ENCODE data around the gene MS4A15.

MS4A15 gene

GRCh38 chr11:60731586-60731985 lies 25.1 kb upstream of the MS4A15 start:
- no peaks in the 10 kb centered on the region for H3K27me3 ChIP-seq (ENCODE audit: insufficient read depth, low read length)
- no peak overlapping the region for H3K4me3 ChIP-seq (ENCODE audit: low read length)
- no peaks in the 10 kb centered on the region for H3K9me3 ChIP-seq (ENCODE audit: insufficient read depth, low read depth, low read length)
- no peak overlapping the region for H3K27ac ChIP-seq (ENCODE audit: low read length)
- H3K4me1 ChIP-seq (ENCODE audit: insufficient read depth, low read length), result no peaks in the 10 kb centered on the region
- H3K36me3 ChIP-seq (ENCODE audit: insufficient read depth, low read depth, low read length), result no peaks in the 10 kb centered on the region
- no peak overlapping the region for H3K9ac ChIP-seq (ENCODE audit: low read depth, low read length)

DNA sequence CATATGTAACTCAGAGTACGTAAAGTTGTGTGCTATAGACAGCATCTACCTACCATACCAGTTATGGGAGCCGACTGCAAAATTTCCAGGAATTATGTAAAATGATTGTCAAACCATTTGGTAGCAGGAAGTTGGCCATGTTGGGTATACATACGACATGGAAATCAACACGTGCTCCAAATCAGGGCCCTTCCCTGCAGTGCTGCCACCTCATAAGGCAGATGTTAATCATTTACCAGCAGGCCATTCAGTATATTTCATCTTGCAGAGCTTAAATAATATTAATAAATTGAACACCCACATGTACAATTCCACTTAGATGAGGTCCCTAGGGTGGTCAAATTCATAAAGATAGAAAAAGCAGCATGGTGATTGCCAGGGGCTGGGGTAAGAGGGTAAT lies 22.4 kb upstream of the MS4A15 start:
- no peak overlapping the region for H3K9ac ChIP-seq (ENCODE audit: low read depth, low read length)
- no peaks in the 10 kb centered on the region for H3K27me3 ChIP-seq (ENCODE audit: insufficient read depth, low read length)
- H3K9me3 ChIP-seq (ENCODE audit: insufficient read depth, low read depth, low read length), result no peaks in the 10 kb centered on the region
- no peak overlapping the region for H3K27ac ChIP-seq (ENCODE audit: low read length)
- no peak overlapping the region for H3K4me3 ChIP-seq (ENCODE audit: low read length)
- H3K36me3 ChIP-seq (ENCODE audit: insufficient read depth, low read depth, low read length), result no peaks in the 10 kb centered on the region
- no peaks in the 10 kb centered on the region for H3K4me1 ChIP-seq (ENCODE audit: insufficient read depth, low read length)

- Histone ChIP-seq H3K4me1 (ENCODE audit: insufficient read depth, low read length) (no peaks in the 10 kb centered on the region), H3K36me3 (ENCODE audit: insufficient read depth, low read depth, low read length) (no peaks in the 10 kb centered on the region), H3K9me3 (ENCODE audit: insufficient read depth, low read depth, low read length) (no peaks in the 10 kb centered on the region), H3K27me3 (ENCODE audit: insufficient read depth, low read length) (no peaks in the 10 kb centered on the region), H3K9ac (ENCODE audit: low read depth, low read length) (no peak overlapping the region), H3K27ac (ENCODE audit: low read length) (no peak overlapping the region), H3K4me3 (ENCODE audit: low read length) (no peak overlapping the region)
Measured at GRCh38 chr11:60739114-60739513, 17.6 kb upstream of the MS4A15 start.

- Histone ChIP-seq H3K9me3 (ENCODE audit: insufficient read depth, low read depth, low read length) (no peaks in the 10 kb centered on the region), H3K27ac (ENCODE audit: low read length) (no peak overlapping the region), H3K27me3 (ENCODE audit: insufficient read depth, low read length) (no peaks in the 10 kb centered on the region), H3K4me1 (ENCODE audit: insufficient read depth, low read length) (no peaks in the 10 kb centered on the region), H3K36me3 (ENCODE audit: insufficient read depth, low read depth, low read length) (no peaks in the 10 kb centered on the region), H3K9ac (ENCODE audit: low read depth, low read length) (no peak overlapping the region), H3K4me3 (ENCODE audit: low read length) (no peak overlapping the region)
Measured at GRCh38 chr11:60740573-60740972, 16.1 kb upstream of the MS4A15 start.

DNA sequence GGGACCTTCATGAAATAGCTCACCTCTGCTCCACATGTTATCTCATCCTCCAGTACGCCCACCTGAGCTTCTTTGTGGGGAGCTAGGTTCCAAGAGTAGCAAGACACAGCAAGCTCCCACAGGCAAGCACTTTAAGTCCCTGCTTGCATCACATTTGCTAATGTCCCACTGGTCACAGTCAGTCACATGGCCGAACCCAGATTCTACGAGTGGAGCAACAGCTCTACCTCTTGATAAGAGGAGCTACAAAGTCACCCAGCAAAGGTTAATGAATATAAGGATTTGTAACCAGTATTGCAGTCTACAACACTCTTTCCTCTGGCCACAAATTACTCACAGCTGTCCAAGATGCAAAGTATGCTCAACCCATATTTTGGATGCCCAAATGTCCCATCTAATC lies 15.2 kb upstream of the MS4A15 start:
- Histone ChIP-seq H3K36me3 (ENCODE audit: insufficient read depth, low read depth, low read length) (no peaks in the 10 kb centered on the region), H3K4me1 (ENCODE audit: insufficient read depth, low read length) (no peaks in the 10 kb centered on the region), H3K27ac (ENCODE audit: low read length) (no peak overlapping the region), H3K4me3 (ENCODE audit: low read length) (no peak overlapping the region), H3K27me3 (ENCODE audit: insufficient read depth, low read length) (no peaks in the 10 kb centered on the region), H3K9me3 (ENCODE audit: insufficient read depth, low read depth, low read length) (no peaks in the 10 kb centered on the region), H3K9ac (ENCODE audit: low read depth, low read length) (no peak overlapping the region)

DNA sequence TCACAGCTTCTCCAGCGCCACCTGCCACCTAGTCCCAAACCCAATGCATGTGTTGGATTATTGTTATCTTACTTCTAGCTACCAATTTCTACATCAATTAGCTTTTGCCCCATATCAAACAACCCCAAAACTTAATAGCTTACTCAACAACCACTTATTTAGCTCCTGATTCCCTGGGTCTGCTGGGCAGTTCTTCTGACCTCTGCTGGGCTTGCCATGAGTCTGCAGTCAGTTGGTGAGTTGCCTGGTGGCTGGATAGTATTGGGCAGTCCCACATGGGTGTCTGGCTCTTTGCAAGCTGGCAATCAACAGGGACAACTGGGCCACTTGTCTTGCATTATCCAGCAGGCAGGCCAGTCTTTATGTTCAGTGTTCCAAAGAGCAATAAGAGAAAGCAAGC lies 13.6 kb upstream of the MS4A15 start:
- no peaks in the 10 kb centered on the region for H3K4me1 ChIP-seq (ENCODE audit: insufficient read depth, low read length)
- H3K9ac ChIP-seq (ENCODE audit: low read depth, low read length), result no peak overlapping the region
- no peak overlapping the region for H3K27ac ChIP-seq (ENCODE audit: low read length)
- H3K27me3 ChIP-seq (ENCODE audit: insufficient read depth, low read length), result no peaks in the 10 kb centered on the region
- no peaks in the 10 kb centered on the region for H3K9me3 ChIP-seq (ENCODE audit: insufficient read depth, low read depth, low read length)
- no peak overlapping the region for H3K4me3 ChIP-seq (ENCODE audit: low read length)
- H3K36me3 ChIP-seq (ENCODE audit: insufficient read depth, low read depth, low read length), result no peaks in the 10 kb centered on the region

DNA sequence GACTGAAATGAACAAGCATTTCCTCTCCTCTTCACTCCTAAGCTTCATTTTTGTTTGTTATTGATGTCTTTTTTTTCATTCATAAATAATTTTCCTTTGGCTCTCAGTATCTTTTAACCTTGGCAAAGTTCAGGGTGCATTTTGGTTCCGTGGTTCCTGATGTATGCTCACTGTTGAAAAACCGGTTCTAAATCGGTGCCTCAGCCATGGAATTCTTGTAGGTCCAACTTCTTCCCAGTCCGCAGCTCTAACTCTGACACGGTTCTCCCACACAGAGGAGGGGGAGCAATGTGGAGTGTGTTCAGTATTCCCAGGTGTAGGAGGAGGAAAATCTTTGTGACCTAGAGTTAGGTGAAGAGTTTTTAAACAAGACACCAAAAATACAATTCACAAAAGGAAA lies 12.6 kb upstream of the MS4A15 start:
- Histone ChIP-seq H3K9ac (ENCODE audit: low read depth, low read length) (no peak overlapping the region), H3K27me3 (ENCODE audit: insufficient read depth, low read length) (no peaks in the 10 kb centered on the region), H3K36me3 (ENCODE audit: insufficient read depth, low read depth, low read length) (no peaks in the 10 kb centered on the region), H3K4me1 (ENCODE audit: insufficient read depth, low read length) (no peaks in the 10 kb centered on the region), H3K9me3 (ENCODE audit: insufficient read depth, low read depth, low read length) (no peaks in the 10 kb centered on the region), H3K27ac (ENCODE audit: low read length) (no peak overlapping the region), H3K4me3 (ENCODE audit: low read length) (no peak overlapping the region)

DNA sequence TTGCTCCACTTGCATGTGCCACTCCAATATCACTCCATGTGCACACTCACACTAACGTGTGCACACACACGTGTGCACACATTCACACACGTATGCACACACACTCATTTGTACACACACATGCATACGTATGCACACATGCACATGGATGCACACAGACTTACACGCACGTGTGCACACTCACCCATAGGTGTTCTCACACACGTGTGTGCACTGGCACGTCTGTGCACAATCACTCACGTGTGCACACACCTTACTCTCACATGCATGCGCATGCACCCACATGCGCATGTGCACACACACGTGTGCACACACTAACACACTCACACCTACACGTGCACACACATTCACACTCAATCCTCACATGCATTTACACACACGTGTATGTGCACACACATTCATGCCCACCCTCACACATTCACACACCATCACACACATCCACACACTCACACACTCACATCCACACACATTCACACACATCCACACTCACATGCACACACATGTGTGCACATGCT lies 9.3 kb upstream of the MS4A15 start:
- Histone ChIP-seq H3K4me1 (ENCODE audit: insufficient read depth, low read length) (no peaks in the 10 kb centered on the region), H3K36me3 (ENCODE audit: insufficient read depth, low read depth, low read length) (no peaks in the 10 kb centered on the region), H3K27ac (ENCODE audit: low read length) (no peak overlapping the region), H3K9me3 (ENCODE audit: insufficient read depth, low read depth, low read length) (no peaks in the 10 kb centered on the region), H3K9ac (ENCODE audit: low read depth, low read length) (no peak overlapping the region), H3K27me3 (ENCODE audit: insufficient read depth, low read length) (no peaks in the 10 kb centered on the region), H3K4me3 (ENCODE audit: low read length) (no peak overlapping the region)

GRCh38 chr11:60748225-60748624 lies 8.4 kb upstream of the MS4A15 start:
- H3K27ac ChIP-seq (ENCODE audit: low read length), result no peak overlapping the region
- H3K4me3 ChIP-seq (ENCODE audit: low read length), result no peak overlapping the region
- H3K36me3 ChIP-seq (ENCODE audit: insufficient read depth, low read depth, low read length), result no peaks in the 10 kb centered on the region

GRCh38 chr11:60748821-60749220 lies 7.8 kb upstream of the MS4A15 start:
- H3K36me3 ChIP-seq (ENCODE audit: insufficient read depth, low read depth, low read length), result no peaks in the 10 kb centered on the region
- no peaks in the 10 kb centered on the region for H3K27me3 ChIP-seq (ENCODE audit: insufficient read depth, low read length)
- no peak overlapping the region for H3K4me3 ChIP-seq (ENCODE audit: low read length)
- H3K27ac ChIP-seq (ENCODE audit: low read length), result no peak overlapping the region
- H3K9ac ChIP-seq (ENCODE audit: low read depth, low read length), result no peak overlapping the region
- no peaks in the 10 kb centered on the region for H3K9me3 ChIP-seq (ENCODE audit: insufficient read depth, low read depth, low read length)
- H3K4me1 ChIP-seq (ENCODE audit: insufficient read depth, low read length), result no peaks in the 10 kb centered on the region

More at GRCh38 chr11:60748225-60748624, 8.4 kb upstream of the MS4A15 start:
- H3K4me1 ChIP-seq (ENCODE audit: insufficient read depth, low read length), result no peaks in the 10 kb centered on the region
- no peaks in the 10 kb centered on the region for H3K27me3 ChIP-seq (ENCODE audit: insufficient read depth, low read length)
- no peaks in the 10 kb centered on the region for H3K9me3 ChIP-seq (ENCODE audit: insufficient read depth, low read depth, low read length)
- no peak overlapping the region for H3K9ac ChIP-seq (ENCODE audit: low read depth, low read length)

DNA sequence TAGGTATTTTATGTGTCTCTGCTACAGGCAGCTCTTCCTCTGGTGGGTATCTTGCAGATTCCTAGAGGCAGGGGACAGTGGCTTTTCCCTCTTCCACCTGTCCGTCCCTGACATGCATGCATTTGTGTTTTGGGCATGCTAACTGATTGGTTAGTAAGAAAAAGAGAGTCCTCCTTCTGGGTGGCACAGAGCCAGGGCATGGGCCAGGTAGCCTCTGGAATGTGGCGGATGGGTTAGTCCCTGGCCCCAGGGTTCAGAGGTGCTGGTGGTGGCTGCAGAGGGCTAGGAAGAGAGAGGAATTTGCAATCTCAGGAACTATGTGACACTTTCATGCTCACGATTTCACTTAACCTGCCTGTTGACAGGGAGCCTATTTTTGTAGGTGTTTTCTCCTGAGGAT lies 5.8 kb upstream of the MS4A15 start:
- Histone ChIP-seq H3K36me3 (ENCODE audit: insufficient read depth, low read depth, low read length) (no peaks in the 10 kb centered on the region), H3K4me1 (ENCODE audit: insufficient read depth, low read length) (no peaks in the 10 kb centered on the region), H3K4me3 (ENCODE audit: low read length) (no peak overlapping the region), H3K27me3 (ENCODE audit: insufficient read depth, low read length) (no peaks in the 10 kb centered on the region), H3K9ac (ENCODE audit: low read depth, low read length) (no peak overlapping the region), H3K27ac (ENCODE audit: low read length) (no peak overlapping the region), H3K9me3 (ENCODE audit: insufficient read depth, low read depth, low read length) (no peaks in the 10 kb centered on the region)

- no peak overlapping the region for H3K4me3 ChIP-seq (ENCODE audit: low read length)
- no peaks in the 10 kb centered on the region for H3K27me3 ChIP-seq (ENCODE audit: insufficient read depth, low read length)
Measured at GRCh38 chr11:60753309-60753708, 3.4 kb upstream of the MS4A15 start.

GRCh38 chr11:60754887-60755286 lies 1.8 kb upstream of the MS4A15 start:
- Histone ChIP-seq H3K4me1 (ENCODE audit: insufficient read depth, low read length) (no peaks in the 10 kb centered on the region), H3K27me3 (ENCODE audit: insufficient read depth, low read length) (no peaks in the 10 kb centered on the region), H3K27ac (ENCODE audit: low read length) (no peak overlapping the region), H3K36me3 (ENCODE audit: insufficient read depth, low read depth, low read length) (no peaks in the 10 kb centered on the region), H3K4me3 (ENCODE audit: low read length) (no peak overlapping the region), H3K9me3 (ENCODE audit: insufficient read depth, low read depth, low read length) (no peaks in the 10 kb centered on the region), H3K9ac (ENCODE audit: low read depth, low read length) (no peak overlapping the region)

More at GRCh38 chr11:60753309-60753708, 3.4 kb upstream of the MS4A15 start:
- Histone ChIP-seq H3K36me3 (ENCODE audit: insufficient read depth, low read depth, low read length) (no peaks in the 10 kb centered on the region), H3K27ac (ENCODE audit: low read length) (no peak overlapping the region), H3K4me1 (ENCODE audit: insufficient read depth, low read length) (no peaks in the 10 kb centered on the region), H3K9ac (ENCODE audit: low read depth, low read length) (no peak overlapping the region), H3K9me3 (ENCODE audit: insufficient read depth, low read depth, low read length) (no peaks in the 10 kb centered on the region)
